Parathyroid adenoma (tissue), 2 donors: ENCODE results near the gene HLA-DPA1.

Experiments
- H2AFZ ChIP-seq: fragments of 300-600 bp; sonication (generic); one replicate; pipeline ENCODE4 v1.7.0; 2017; ENCODE audit warnings: antibody characterized with exemption, mild to moderate bottlenecking
- H3K27ac ChIP-seq: fragments of 300-600 bp; sonication (generic); one replicate; pipeline ENCODE4 v1.7.0; 2017
- H3K27me3 ChIP-seq: fragments of 300-600 bp; sonication (generic); one replicate; pipeline ENCODE4 v1.7.0; 2017; ENCODE audit warnings: low read length; ENCODE audit not compliant: control insufficient read depth, insufficient read depth
- H3K36me3 ChIP-seq: fragments of 300-600 bp; sonication (generic); one replicate; pipeline ENCODE4 v1.7.0; 2017; ENCODE audit warnings: low read length; ENCODE audit not compliant: control insufficient read depth, insufficient read depth
- H3K4me1 ChIP-seq: fragments of 300-600 bp; sonication (generic); one replicate; pipeline ENCODE4 v1.7.0; 2017; ENCODE audit warnings: control low read depth
- H3K4me2 ChIP-seq: fragments of 300-600 bp; sonication (generic); one replicate; pipeline ENCODE4 v1.7.0; 2017; ENCODE audit warnings: low read length
- H3K4me3 ChIP-seq: fragments of 300-600 bp; sonication (generic); one replicate; pipeline ENCODE4 v1.7.0; 2017; ENCODE audit warnings: low read depth, low read length
- H3K79me2 ChIP-seq: fragments of 300-600 bp; sonication (generic); one replicate; pipeline ENCODE4 v1.7.0; 2017; ENCODE audit warnings: control low read depth
- H3K9ac ChIP-seq: fragments of 300-600 bp; sonication (generic); one replicate; pipeline ENCODE4 v1.7.0; 2017; ENCODE audit warnings: mild to moderate bottlenecking
- H3K9me3 ChIP-seq: fragments of 300-600 bp; sonication (generic); one replicate; pipeline ENCODE4 v1.7.0; 2017; ENCODE audit warnings: low read length; ENCODE audit not compliant: control insufficient read depth
- TF ChIP-seq, protein P1 (sequence below): fragments of 300-600 bp; sonication (generic); IDR thresholded peaks from one replicate; pipeline ENCODE4 v1.7.0; 2017; ENCODE audit warnings: antibody characterized with exemption, mild to moderate bottlenecking
- donor health status: primary hyperparathyroidism.

HLA-DPA1 gene

DNA sequence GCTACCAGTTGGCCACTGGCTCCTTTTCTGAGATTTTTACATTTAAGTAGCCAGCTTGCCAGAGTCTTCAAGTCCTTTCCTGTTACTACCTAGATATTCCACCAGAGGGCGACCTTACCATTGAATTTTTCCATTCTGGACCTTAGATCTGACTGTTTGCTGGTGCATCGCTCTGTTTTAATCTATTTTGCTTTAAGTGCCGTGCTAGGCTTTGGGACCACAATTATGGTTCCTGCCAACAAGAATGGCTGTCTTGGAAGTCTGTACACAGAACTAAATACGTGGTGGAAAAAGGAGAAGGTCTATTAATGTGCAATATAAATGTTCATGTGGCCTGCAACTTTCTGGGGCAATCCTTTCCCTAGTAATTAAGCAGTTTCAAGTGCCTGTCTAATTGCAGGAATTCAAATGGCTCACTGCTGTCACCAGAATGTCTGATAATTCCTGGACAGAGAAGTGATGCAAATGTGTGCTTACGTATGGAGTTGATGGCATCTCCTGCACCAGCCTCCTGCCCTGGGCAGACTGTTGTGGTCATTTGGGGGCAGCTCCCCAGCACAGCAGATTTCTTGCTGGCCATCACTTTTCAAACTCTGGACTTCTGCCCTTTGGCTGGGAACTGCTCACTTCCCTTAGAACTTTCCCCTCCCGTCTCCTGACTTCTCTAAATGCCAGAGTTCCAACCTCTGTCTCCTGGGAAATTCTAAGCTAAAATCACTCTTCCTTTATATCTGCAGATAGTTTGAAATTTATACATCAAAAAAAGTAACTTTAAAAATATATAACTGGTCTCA, 58.4 kb downstream of the HLA-DPA1 start:
- H3K4me2 ChIP-seq, result no peak overlapping the region
- no peaks in the 10 kb centered on the region for H3K27me3 ChIP-seq
- H3K9ac ChIP-seq, result no peak overlapping the region
- H2AFZ ChIP-seq, result no peak overlapping the region
- H3K4me3 ChIP-seq, result no peak overlapping the region
- no peaks in the 10 kb centered on the region for H3K9me3 ChIP-seq
- H3K36me3 ChIP-seq, result no peaks in the 10 kb centered on the region
- no peak overlapping the region for H3K27ac ChIP-seq
- H3K79me2 ChIP-seq, result no peaks in the 10 kb centered on the region
- TF ChIP-seq, protein P1, sequence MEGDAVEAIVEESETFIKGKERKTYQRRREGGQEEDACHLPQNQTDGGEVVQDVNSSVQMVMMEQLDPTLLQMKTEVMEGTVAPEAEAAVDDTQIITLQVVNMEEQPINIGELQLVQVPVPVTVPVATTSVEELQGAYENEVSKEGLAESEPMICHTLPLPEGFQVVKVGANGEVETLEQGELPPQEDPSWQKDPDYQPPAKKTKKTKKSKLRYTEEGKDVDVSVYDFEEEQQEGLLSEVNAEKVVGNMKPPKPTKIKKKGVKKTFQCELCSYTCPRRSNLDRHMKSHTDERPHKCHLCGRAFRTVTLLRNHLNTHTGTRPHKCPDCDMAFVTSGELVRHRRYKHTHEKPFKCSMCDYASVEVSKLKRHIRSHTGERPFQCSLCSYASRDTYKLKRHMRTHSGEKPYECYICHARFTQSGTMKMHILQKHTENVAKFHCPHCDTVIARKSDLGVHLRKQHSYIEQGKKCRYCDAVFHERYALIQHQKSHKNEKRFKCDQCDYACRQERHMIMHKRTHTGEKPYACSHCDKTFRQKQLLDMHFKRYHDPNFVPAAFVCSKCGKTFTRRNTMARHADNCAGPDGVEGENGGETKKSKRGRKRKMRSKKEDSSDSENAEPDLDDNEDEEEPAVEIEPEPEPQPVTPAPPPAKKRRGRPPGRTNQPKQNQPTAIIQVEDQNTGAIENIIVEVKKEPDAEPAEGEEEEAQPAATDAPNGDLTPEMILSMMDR, result peak; percentile 80
- H3K4me1 ChIP-seq, result no peaks in the 10 kb centered on the region
